Measurements from ENCODE around the gene DPT. TPM values are rescaled to one million over a fixed set of nuclear protein-coding genes. Genes with fewer than 3 reads are reported as not detected.
"Not testable (repeated sequence)": the region's sequence is repeated elsewhere in the genome, so short reads cannot be mapped to it uniquely, and the experiment has no call there.

Gene DPT
- total RNA-seq: 100 to 1,000 TPM in 1 of 4 donors, 10 to 100 TPM in 3; 43.7 to 105 (median 57.5) TPM

- no peaks in the 10 kb centered on the region for H3K27me3 ChIP-seq
- no peaks in the 10 kb centered on the region for H3K9me3 ChIP-seq
- no peaks in the 10 kb centered on the region for H3K36me3 ChIP-seq
- H3K4me1 ChIP-seq: no peaks in the 10 kb centered on the region
- intact Hi-C loops (cut with DNase I; ENCODE audit: low total_unique reads): no loop called here
- peak within 1 kb of the TSS; percentile 40 to 64 for H3K27ac ChIP-seq
- H3K4me3 ChIP-seq: peak within 1 kb of the TSS; percentile 11 to 18
- TF ChIP-seq CTCF (IDR thresholded peaks at IDR 0.05) (no peak), POLR2A (IDR thresholded peaks at IDR 0.05) (no peak)
- DNase-seq: peak; percentile 69 to 71
Measured at GRCh38 chr1:168728473-168729404, at the start of gene DPT. Gene DPT, minus strand, starts transcription at chr1:168729206. Its CDS starts 32 bp downstream, at chr1:168729174.

- H3K36me3 ChIP-seq: no peaks in the 10 kb centered on the region
- H3K9me3 ChIP-seq: no peaks in the 10 kb centered on the region
- intact Hi-C loops (cut with DNase I; ENCODE audit: low total_unique reads): no loop called here
- no peak overlapping the region for H3K27ac ChIP-seq
- no peak overlapping the region for H3K4me3 ChIP-seq
- DNase-seq: no peak
- no peaks in the 10 kb centered on the region for H3K27me3 ChIP-seq
- no peaks in the 10 kb centered on the region for H3K4me1 ChIP-seq
- TF ChIP-seq POLR2A (IDR thresholded peaks at IDR 0.05): no peak
Measured at GRCh38 chr1:168775366-168775765, 46.4 kb upstream of the DPT start.

GRCh38 chr1:168774241-168774640, 45.2 kb upstream of the DPT start:
- peak; percentile 43 to 67 for DNase-seq
- intact Hi-C loops (cut with DNase I; ENCODE audit: low total_unique reads): no loop called here
- H3K4me1 ChIP-seq: no peaks in the 10 kb centered on the region

GRCh38 chr1:168772428-168773060, 43.5 kb upstream of the DPT start:
- H3K27me3 ChIP-seq: no peaks in the 10 kb centered on the region
- H3K4me1 ChIP-seq: no peaks in the 10 kb centered on the region
- no peak overlapping the region for H3K27ac ChIP-seq
- no peaks in the 10 kb centered on the region for H3K9me3 ChIP-seq
- TF ChIP-seq POLR2A (IDR thresholded peaks at IDR 0.05): no peak
- TF ChIP-seq CTCF (IDR thresholded peaks at IDR 0.05): no peak
- no peak overlapping the region for H3K4me3 ChIP-seq
- no peak for DNase-seq
- intact Hi-C loops (cut with DNase I; ENCODE audit: low total_unique reads): no loop called here
- H3K36me3 ChIP-seq: no peaks in the 10 kb centered on the region

More at GRCh38 chr1:168774241-168774640, 45.2 kb upstream of the DPT start:
- Histone ChIP-seq H3K27ac (no peak overlapping the region), H3K36me3 (no peaks in the 10 kb centered on the region), H3K4me3 (no peak overlapping the region), H3K9me3 (no peaks in the 10 kb centered on the region), H3K27me3 (no peaks in the 10 kb centered on the region)
- TF ChIP-seq POLR2A (IDR thresholded peaks at IDR 0.05): no peak

- intact Hi-C loops (cut with DNase I; ENCODE audit: low total_unique reads): no loop called here
- Histone ChIP-seq H3K36me3 (no peaks in the 10 kb centered on the region), H3K4me3 (no peak overlapping the region), H3K9me3 (no peaks in the 10 kb centered on the region), H3K27me3 (no peaks in the 10 kb centered on the region), H3K4me1 (no peaks in the 10 kb centered on the region), H3K27ac (no peak overlapping the region)
- DNase-seq: no peak
- no peak for TF ChIP-seq CTCF (IDR thresholded peaks at IDR 0.05)
- no peak for TF ChIP-seq POLR2A (IDR thresholded peaks at IDR 0.05)
Measured at GRCh38 chr1:168771104-168771630, 42.2 kb upstream of the DPT start.

- H3K27me3 ChIP-seq; intact Hi-C loops (cut with DNase I; ENCODE audit: low total_unique reads); DNase-seq; H3K36me3 ChIP-seq; H3K4me3 ChIP-seq; H3K9me3 ChIP-seq; H3K4me1 ChIP-seq; H3K27ac ChIP-seq: not testable (repeated sequence)
Measured at GRCh38 chr1:168769893-168770292, 40.9 kb upstream of the DPT start.

All from uterus (tissue), 4 donors.